HEK293 (cell line): ENCODE results near the gene EXOSC2.

Experiments
- GFI1B ChIP-seq: fragments of 450-650 bp; formaldehyde crosslinking; IDR thresholded peaks from 2 replicates; pipeline ENCODE4 v1.5.1; 2016; ENCODE audit warnings: missing biosample characterization, missing genetic modification characterization
- HOXA7 ChIP-seq: sonication (generic); formaldehyde crosslinking; IDR thresholded peaks from 2 replicates; pipeline ENCODE4 v1.8.1; 2022; ENCODE audit warnings: missing genetic modification reagents, borderline replicate concordance
- KLF8 ChIP-seq: fragments of 450-650 bp; formaldehyde crosslinking; IDR thresholded peaks from 2 replicates; pipeline ENCODE4 v1.5.1; 2016; ENCODE audit warnings: missing biosample characterization, missing genetic modification characterization
- KLF9 ChIP-seq: fragments of 450-650 bp; formaldehyde crosslinking; IDR thresholded peaks from 2 replicates; pipeline ENCODE4 v1.5.1; 2016; ENCODE audit warnings: missing biosample characterization, missing genetic modification characterization, low read depth
- MYNN ChIP-seq: fragments of 450-650 bp; formaldehyde crosslinking; IDR thresholded peaks from 2 replicates; pipeline ENCODE4 v1.5.1; 2016; ENCODE audit warnings: missing biosample characterization, missing genetic modification characterization, borderline replicate concordance
- OVOL3 ChIP-seq: fragments of 450-650 bp; formaldehyde crosslinking; IDR thresholded peaks from 2 replicates; pipeline ENCODE4 v1.5.1; 2016; ENCODE audit warnings: missing biosample characterization, missing genetic modification characterization
- ZFHX2 ChIP-seq: fragments of 450-650 bp; formaldehyde crosslinking; conservative IDR thresholded peaks from 2 replicates; pipeline ENCODE4 v1.5.1; 2016; ENCODE audit warnings: missing biosample characterization, missing genetic modification characterization
- ZNF16 ChIP-seq: fragments of 450-650 bp; formaldehyde crosslinking; IDR thresholded peaks from 2 replicates; pipeline ENCODE4 v1.5.1; 2016; ENCODE audit warnings: low read depth, missing biosample characterization, missing genetic modification characterization
- ZNF174 ChIP-seq: fragments of 450-650 bp; formaldehyde crosslinking; IDR thresholded peaks from 2 replicates; pipeline ENCODE4 v1.5.0; 2017; ENCODE audit warnings: missing biosample characterization, mild to moderate bottlenecking, missing genetic modification characterization
- ZNF202 ChIP-seq: fragments of 450-650 bp; formaldehyde crosslinking; IDR thresholded peaks from 2 replicates; pipeline ENCODE4 v1.5.1; 2016; ENCODE audit warnings: missing biosample characterization, missing genetic modification characterization, borderline replicate concordance
- ZNF324 ChIP-seq: fragments of 450-650 bp; formaldehyde crosslinking; IDR thresholded peaks from 2 replicates; pipeline ENCODE4 v1.5.1; 2016; ENCODE audit warnings: missing biosample characterization, missing genetic modification characterization
- ZNF341 ChIP-seq: fragments of 450-650 bp; formaldehyde crosslinking; IDR thresholded peaks from 2 replicates; pipeline ENCODE4; 2016; ENCODE audit warnings: low read depth, missing biosample characterization, missing genetic modification characterization
- ZNF426 ChIP-seq: fragments of 450-650 bp; formaldehyde crosslinking; IDR thresholded peaks from 2 replicates; pipeline ENCODE4 v1.5.1; 2017; ENCODE audit warnings: missing biosample characterization, missing genetic modification characterization, mild to moderate bottlenecking, inconsistent platforms, moderate library complexity
- ZNF529 ChIP-seq: fragments of 450-650 bp; formaldehyde crosslinking; IDR thresholded peaks from 2 replicates; pipeline ENCODE4 v1.5.1; 2017; ENCODE audit warnings: missing genetic modification characterization, missing biosample characterization; ENCODE audit not compliant: insufficient replicate concordance
- ZNF549 ChIP-seq: fragments of 450-650 bp; IDR thresholded peaks from 2 replicates; pipeline ENCODE4 v1.5.1; 2018; ENCODE audit warnings: missing biosample characterization, missing genetic modification characterization, mild to moderate bottlenecking, inconsistent platforms, moderate library complexity
- ZNF561 ChIP-seq: fragments of 450-650 bp; IDR thresholded peaks from 2 replicates; pipeline ENCODE4 v1.5.1; 2018; ENCODE audit warnings: missing biosample characterization, missing genetic modification characterization, borderline replicate concordance
- ZNF76 ChIP-seq: fragments of 450-650 bp; formaldehyde crosslinking; IDR thresholded peaks from 2 replicates; pipeline ENCODE4; 2016; ENCODE audit warnings: low read depth, missing biosample characterization, missing genetic modification characterization, borderline replicate concordance
- ZNF785 ChIP-seq: fragments of 450-650 bp; formaldehyde crosslinking; IDR thresholded peaks from 2 replicates; pipeline ENCODE4 v1.5.1; 2016; ENCODE audit warnings: missing biosample characterization, missing genetic modification characterization
- ZSCAN30 ChIP-seq: fragments of 450-650 bp; IDR thresholded peaks from 2 replicates; pipeline ENCODE4 v1.5.1; 2018; ENCODE audit warnings: missing biosample characterization, mild to moderate bottlenecking, missing genetic modification characterization, moderate library complexity
- ZXDB ChIP-seq: fragments of 450-650 bp; formaldehyde crosslinking; IDR thresholded peaks from 2 replicates; pipeline ENCODE4 v1.5.1; 2016; ENCODE audit warnings: missing biosample characterization, missing genetic modification characterization
- TF ChIP-seq, protein P1 (sequence below): fragments of 450-650 bp; formaldehyde crosslinking; IDR thresholded peaks from 2 replicates; pipeline ENCODE4 v1.5.1; 2016; ENCODE audit warnings: missing biosample characterization, missing genetic modification characterization, borderline replicate concordance
- TF ChIP-seq, protein P2 (sequence below): fragments of 450-650 bp; formaldehyde crosslinking; IDR thresholded peaks from 2 replicates; pipeline ENCODE4 v1.5.1; 2017; ENCODE audit warnings: missing biosample characterization, missing genetic modification characterization
- TF ChIP-seq, protein P3 (sequence below): fragments of 450-650 bp; formaldehyde crosslinking; IDR thresholded peaks from 2 replicates; pipeline ENCODE4 v1.5.1; 2016; ENCODE audit warnings: missing biosample characterization, missing genetic modification characterization
- TF ChIP-seq, protein P4 (sequence below): fragments of 450-650 bp; formaldehyde crosslinking; optimal IDR thresholded peaks from 2 replicates; pipeline ENCODE3; 2016; ENCODE audit warnings: missing biosample characterization, mild to moderate bottlenecking, missing genetic modification characterization
- TF ChIP-seq, protein P5 (sequence below): fragments of 450-650 bp; formaldehyde crosslinking; IDR thresholded peaks from 2 replicates; pipeline ENCODE4 v1.5.1; 2016; ENCODE audit warnings: missing biosample characterization, missing genetic modification characterization
- TF ChIP-seq, protein P6 (sequence below): fragments of 450-650 bp; formaldehyde crosslinking; IDR thresholded peaks from 2 replicates; pipeline ENCODE4 v1.5.1; 2016; ENCODE audit warnings: missing biosample characterization, missing genetic modification characterization

The EXOSC2 gene

DNA sequence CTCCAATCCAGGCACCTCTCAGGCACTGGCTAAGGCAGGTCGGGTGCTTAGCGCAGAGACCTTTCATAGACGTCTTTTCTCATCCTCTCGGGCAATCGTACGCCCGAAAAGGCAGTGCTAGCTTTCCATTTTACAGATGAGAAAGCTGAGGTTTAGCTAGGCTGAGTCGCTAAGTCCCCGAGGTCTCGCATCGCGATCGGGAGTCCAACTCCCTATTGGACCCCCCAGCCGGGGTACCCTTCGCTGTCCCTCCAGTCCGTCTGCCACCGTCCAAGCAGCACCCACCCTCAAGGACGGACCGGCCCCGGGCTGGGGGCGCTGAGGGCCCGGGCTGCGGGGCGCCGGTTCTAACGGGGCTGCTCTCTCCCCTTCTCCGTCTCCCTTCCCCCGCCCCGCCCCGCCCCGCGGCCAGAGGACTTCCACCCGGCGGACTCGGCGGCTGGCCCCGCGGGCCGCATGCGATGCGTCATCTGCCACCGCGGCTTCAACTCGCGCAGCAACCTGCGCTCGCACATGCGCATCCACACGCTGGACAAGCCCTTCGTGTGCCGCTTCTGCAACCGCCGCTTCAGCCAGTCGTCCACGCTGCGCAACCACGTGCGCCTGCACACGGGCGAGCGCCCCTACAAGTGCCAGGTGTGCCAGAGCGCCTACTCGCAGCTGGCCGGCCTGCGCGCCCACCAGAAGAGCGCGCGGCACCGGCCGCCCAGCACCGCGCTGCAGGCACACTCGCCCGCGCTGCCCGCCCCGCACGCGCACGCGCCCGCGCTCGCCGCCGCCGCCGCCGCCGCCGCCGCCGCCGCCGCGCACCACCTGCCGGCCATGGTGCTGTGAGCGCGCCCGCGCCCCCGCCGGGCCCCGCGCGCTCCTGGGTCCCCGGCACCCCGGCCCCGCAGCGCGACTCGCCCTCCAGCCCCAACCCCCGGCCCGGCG, 12.5 kb upstream of the EXOSC2 start (continued):
- TF ChIP-seq, protein P1, sequence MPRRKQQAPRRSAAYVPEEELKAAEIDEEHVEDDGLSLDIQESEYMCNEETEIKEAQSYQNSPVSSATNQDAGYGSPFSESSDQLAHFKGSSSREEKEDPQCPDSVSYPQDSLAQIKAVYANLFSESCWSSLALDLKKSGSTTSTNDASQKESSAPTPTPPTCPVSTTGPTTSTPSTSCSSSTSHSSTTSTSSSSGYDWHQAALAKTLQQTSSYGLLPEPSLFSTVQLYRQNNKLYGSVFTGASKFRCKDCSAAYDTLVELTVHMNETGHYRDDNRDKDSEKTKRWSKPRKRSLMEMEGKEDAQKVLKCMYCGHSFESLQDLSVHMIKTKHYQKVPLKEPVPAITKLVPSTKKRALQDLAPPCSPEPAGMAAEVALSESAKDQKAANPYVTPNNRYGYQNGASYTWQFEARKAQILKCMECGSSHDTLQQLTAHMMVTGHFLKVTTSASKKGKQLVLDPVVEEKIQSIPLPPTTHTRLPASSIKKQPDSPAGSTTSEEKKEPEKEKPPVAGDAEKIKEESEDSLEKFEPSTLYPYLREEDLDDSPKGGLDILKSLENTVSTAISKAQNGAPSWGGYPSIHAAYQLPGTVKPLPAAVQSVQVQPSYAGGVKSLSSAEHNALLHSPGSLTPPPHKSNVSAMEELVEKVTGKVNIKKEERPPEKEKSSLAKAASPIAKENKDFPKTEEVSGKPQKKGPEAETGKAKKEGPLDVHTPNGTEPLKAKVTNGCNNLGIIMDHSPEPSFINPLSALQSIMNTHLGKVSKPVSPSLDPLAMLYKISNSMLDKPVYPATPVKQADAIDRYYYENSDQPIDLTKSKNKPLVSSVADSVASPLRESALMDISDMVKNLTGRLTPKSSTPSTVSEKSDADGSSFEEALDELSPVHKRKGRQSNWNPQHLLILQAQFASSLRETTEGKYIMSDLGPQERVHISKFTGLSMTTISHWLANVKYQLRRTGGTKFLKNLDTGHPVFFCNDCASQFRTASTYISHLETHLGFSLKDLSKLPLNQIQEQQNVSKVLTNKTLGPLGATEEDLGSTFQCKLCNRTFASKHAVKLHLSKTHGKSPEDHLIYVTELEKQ (tag by site-specific recombination): peak; percentile 22; the same call in 1 of the 2 replicates
- TF ChIP-seq, protein P2, sequence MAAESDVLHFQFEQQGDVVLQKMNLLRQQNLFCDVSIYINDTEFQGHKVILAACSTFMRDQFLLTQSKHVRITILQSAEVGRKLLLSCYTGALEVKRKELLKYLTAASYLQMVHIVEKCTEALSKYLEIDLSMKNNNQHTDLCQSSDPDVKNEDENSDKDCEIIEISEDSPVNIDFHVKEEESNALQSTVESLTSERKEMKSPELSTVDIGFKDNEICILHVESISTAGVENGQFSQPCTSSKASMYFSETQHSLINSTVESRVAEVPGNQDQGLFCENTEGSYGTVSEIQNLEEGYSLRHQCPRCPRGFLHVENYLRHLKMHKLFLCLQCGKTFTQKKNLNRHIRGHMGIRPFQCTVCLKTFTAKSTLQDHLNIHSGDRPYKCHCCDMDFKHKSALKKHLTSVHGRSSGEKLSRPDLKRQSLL (tag by site-specific recombination): no peak
- TF ChIP-seq ZNF324 (tag by site-specific recombination): peak; percentile 49; the same call in 1 of the 2 replicates
- TF ChIP-seq ZNF529 (tag by site-specific recombination): no peak
- no peak for TF ChIP-seq GFI1B (tag by site-specific recombination)
- TF ChIP-seq MYNN: no peak
- peak; percentile 65 for TF ChIP-seq ZSCAN30 (tag by site-specific recombination)
- TF ChIP-seq ZNF76: peak; percentile 45; the same call in 1 of the 2 replicates
- TF ChIP-seq, protein P3, sequence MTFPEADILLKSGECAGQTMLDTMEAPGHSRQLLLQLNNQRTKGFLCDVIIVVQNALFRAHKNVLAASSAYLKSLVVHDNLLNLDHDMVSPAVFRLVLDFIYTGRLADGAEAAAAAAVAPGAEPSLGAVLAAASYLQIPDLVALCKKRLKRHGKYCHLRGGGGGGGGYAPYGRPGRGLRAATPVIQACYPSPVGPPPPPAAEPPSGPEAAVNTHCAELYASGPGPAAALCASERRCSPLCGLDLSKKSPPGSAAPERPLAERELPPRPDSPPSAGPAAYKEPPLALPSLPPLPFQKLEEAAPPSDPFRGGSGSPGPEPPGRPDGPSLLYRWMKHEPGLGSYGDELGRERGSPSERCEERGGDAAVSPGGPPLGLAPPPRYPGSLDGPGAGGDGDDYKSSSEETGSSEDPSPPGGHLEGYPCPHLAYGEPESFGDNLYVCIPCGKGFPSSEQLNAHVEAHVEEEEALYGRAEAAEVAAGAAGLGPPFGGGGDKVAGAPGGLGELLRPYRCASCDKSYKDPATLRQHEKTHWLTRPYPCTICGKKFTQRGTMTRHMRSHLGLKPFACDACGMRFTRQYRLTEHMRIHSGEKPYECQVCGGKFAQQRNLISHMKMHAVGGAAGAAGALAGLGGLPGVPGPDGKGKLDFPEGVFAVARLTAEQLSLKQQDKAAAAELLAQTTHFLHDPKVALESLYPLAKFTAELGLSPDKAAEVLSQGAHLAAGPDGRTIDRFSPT (tag by site-specific recombination): peak; percentile 56
- TF ChIP-seq ZXDB (tag by site-specific recombination): 0 out of 2 replicates have a peak, but pooled peaks have one; percentile 40
- no peak for TF ChIP-seq ZNF549
- TF ChIP-seq KLF9 (tag by site-specific recombination): peak; percentile 79
- TF ChIP-seq, protein P4, sequence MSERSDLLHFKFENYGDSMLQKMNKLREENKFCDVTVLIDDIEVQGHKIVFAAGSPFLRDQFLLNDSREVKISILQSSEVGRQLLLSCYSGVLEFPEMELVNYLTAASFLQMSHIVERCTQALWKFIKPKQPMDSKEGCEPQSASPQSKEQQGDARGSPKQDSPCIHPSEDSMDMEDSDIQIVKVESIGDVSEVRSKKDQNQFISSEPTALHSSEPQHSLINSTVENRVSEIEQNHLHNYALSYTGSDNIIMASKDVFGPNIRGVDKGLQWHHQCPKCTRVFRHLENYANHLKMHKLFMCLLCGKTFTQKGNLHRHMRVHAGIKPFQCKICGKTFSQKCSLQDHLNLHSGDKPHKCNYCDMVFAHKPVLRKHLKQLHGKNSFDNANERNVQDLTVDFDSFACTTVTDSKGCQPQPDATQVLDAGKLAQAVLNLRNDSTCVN (tag by site-specific recombination): peak; percentile 97
- TF ChIP-seq KLF8 (tag by site-specific recombination): peak; percentile 52; the same call in 1 of the 2 replicates
- no peak for TF ChIP-seq ZFHX2 (tag by site-specific recombination)
- TF ChIP-seq, protein P5, sequence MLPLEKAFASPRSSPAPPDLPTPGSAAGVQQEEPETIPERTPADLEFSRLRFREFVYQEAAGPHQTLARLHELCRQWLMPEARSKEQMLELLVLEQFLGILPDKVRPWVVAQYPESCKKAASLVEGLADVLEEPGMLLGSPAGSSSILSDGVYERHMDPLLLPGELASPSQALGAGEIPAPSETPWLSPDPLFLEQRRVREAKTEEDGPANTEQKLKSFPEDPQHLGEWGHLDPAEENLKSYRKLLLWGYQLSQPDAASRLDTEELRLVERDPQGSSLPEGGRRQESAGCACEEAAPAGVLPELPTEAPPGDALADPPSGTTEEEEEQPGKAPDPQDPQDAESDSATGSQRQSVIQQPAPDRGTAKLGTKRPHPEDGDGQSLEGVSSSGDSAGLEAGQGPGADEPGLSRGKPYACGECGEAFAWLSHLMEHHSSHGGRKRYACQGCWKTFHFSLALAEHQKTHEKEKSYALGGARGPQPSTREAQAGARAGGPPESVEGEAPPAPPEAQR (tag by site-specific recombination): no peak
- TF ChIP-seq ZNF341: peak; percentile 30; the same call in 1 of the 2 replicates
- TF ChIP-seq ZNF202: no peak
- no peak for TF ChIP-seq ZNF426 (tag by site-specific recombination)
- TF ChIP-seq ZNF174 (tag by site-specific recombination): no peak
- no peak for TF ChIP-seq ZNF16
- TF ChIP-seq ZNF785: no peak
- TF ChIP-seq ZNF561 (tag by site-specific recombination): no peak; the same call in 1 of the 2 replicates
- TF ChIP-seq, protein P6, sequence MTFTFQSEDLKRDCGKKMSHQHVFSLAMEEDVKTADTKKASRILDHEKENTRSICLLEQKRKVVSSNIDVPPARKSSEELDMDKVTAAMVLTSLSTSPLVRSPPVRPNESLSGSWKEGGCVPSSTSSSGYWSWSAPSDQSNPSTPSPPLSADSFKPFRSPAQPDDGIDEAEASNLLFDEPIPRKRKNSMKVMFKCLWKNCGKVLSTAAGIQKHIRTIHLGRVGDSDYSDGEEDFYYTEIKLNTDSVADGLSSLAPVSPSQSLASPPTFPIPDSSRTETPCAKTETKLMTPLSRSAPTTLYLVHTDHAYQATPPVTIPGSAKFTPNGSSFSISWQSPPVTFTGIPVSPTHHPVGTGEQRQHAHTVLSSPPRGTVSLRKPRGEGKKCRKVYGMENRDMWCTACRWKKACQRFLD: no peak
- no peak for TF ChIP-seq OVOL3 (tag by site-specific recombination)
- TF ChIP-seq HOXA7 (CRISPR knock-in tag): no peak
